Motor neuron (in vitro differentiated cells): ENCODE results near the gene SLC19A1. TPM values are rescaled to one million over a fixed set of nuclear protein-coding genes. Genes with fewer than 3 reads are reported as not detected.

Source experiments
- ATAC-seq, 8 experiments: fragments of 200-7000 bp; cut with Tn5 transposase; replicated peaks in 6 of 8; 2 replicates each; pipeline ENCODE4 v1.8.0; 2021; ENCODE audit warnings: mild to moderate bottlenecking in 8 of 8, moderate library complexity in 8 of 8
- H3K27ac ChIP-seq, 2 donors: fragments of 250-450 bp; sonication (Bioruptor Pico); 2 replicates each; pipeline ENCODE4 v1.9.0; 2021; ENCODE audit warnings: antibody characterized with exemption in 2 of 2, mild to moderate bottlenecking in 2 of 2, moderate library complexity in 1 of 2
- H3K4me1 ChIP-seq, 2 donors: fragments of 250-450 bp; sonication (Bioruptor Pico); replicated peaks in 1 of 2; 2 replicates each; pipeline ENCODE4 v1.6.1; 2021; ENCODE audit warnings: antibody characterized with exemption in 2 of 2, mild to moderate bottlenecking in 2 of 2, moderate library complexity in 1 of 2
- H3K4me3 ChIP-seq, 5 donors: fragments of 250-450 bp; sonication (Bioruptor Pico); 2 replicates each; pipeline ENCODE4 v1.9.0; 2021; ENCODE audit warnings: antibody characterized with exemption in 5 of 5, mild to moderate bottlenecking in 5 of 5, moderate library complexity in 4 of 5
- WGBS, 10 experiments: fragments of 450-650 bp; shearing (Covaris generic); methylation state at CpG; one replicate each; pipeline ENCODE4 v1.0.0; 2022; 5-methylcytosine and 5-hydroxymethylcytosine counted together
- in situ Hi-C, 9 experiments: fragments of 400-800 bp; cut with MboI; loops; one replicate each; pipeline ENCODE4 v1.15.0; 2021; ENCODE audit warnings: low sequenced_read_pairs in 9 of 9, low pct_unique_long_range_greater_than_20kb in 2 of 9; ENCODE audit not compliant: unreplicated experiment in 9 of 9
- total RNA-seq, 8 experiments: library from RNA; unstranded; fragments of 300-600 nt; gene quantifications; 2 replicates each; pipeline versions ENCODE4 v1.2.3 to v1.2.4, GENCODE V29; 2022

Gene SLC19A1
- total RNA-seq, 8 experiments from 2014 or later: 4.0 to 40.5 (median 8.2) TPM

GRCh38 chr21:45581322-45581712 is 39.1 kb upstream of the SLC19A1 start:
- in situ Hi-C loops: no loop called here
- no peak overlapping the region for H3K4me3 ChIP-seq
- no peak overlapping the region for H3K27ac ChIP-seq
- WGBS, 10 experiments: 83% methylated on average over 1 of the region's 13 CpGs; no CpG with 5 or more reads in 9 of the 10 experiments
- no peak for ATAC-seq
- peaks cover 0 to 1% of the 10 kb centered on the region in 2 donors for H3K4me1 ChIP-seq

GRCh38 chr21:45580576-45581321 is 38.5 kb upstream of the SLC19A1 start:
- H3K27ac ChIP-seq: no peak overlapping the region
- H3K4me1 ChIP-seq: peaks cover 0 to 7% of the 10 kb centered on the region in 2 donors
- no peak overlapping the region for H3K4me3 ChIP-seq
- in situ Hi-C loops: no loop called here
- no peak for ATAC-seq
- WGBS, 10 experiments: 10 to 93% (median 70%) methylated on average over 1 to 3 of the region's 33 CpGs; no CpG with 5 or more reads in 6 of the 10 experiments

- no peak for ATAC-seq
- in situ Hi-C loops: no loop called here
- no peak overlapping the region for H3K4me3 ChIP-seq
- no peak overlapping the region for H3K27ac ChIP-seq
- peaks cover 0 to 7% of the 10 kb centered on the region in 2 donors for H3K4me1 ChIP-seq
- WGBS, 10 experiments: 90 to 100% methylated on average over 1 to 2 of the region's 8 CpGs; no CpG with 5 or more reads in 8 of the 10 experiments
These were observed 37.9 kb upstream of the SLC19A1 start for GRCh38 chr21:45580181-45580575.

- no peak overlapping the region for H3K27ac ChIP-seq
- peaks cover 0 to 7% of the 10 kb centered on the region in 2 donors for H3K4me1 ChIP-seq
- WGBS, 10 experiments: 40 to 83% methylated on average over 1 of the region's 29 CpGs; no CpG with 5 or more reads in 8 of the 10 experiments
- in situ Hi-C loops: no loop called here
- no peak overlapping the region for H3K4me3 ChIP-seq
- no peak for ATAC-seq
These were observed 37.3 kb upstream of the SLC19A1 start for GRCh38 chr21:45579383-45580180.

- peaks cover 6 to 7% of the 10 kb centered on the region in 2 donors for H3K4me1 ChIP-seq
- H3K27ac ChIP-seq: no peak overlapping the region
- ATAC-seq: no peak
- in situ Hi-C loops: no loop called here
- no CpG with 5 or more reads among the region's 21 CpGs for WGBS, 10 experiments
- H3K4me3 ChIP-seq: no peak overlapping the region
These were observed 36.7 kb upstream of the SLC19A1 start for GRCh38 chr21:45578811-45579381.

- in situ Hi-C loops: no loop called here
- WGBS, 10 experiments: 50 to 75% methylated on average over 2 to 6 of the region's 21 CpGs; no CpG with 5 or more reads in 8 of the 10 experiments
- ATAC-seq: no peak
- Histone ChIP-seq H3K27ac (no peak overlapping the region), H3K4me1 (peaks cover 6 to 7% of the 10 kb centered on the region in 2 donors), H3K4me3 (no peak overlapping the region)
These were observed 36.0 kb upstream of the SLC19A1 start for GRCh38 chr21:45578176-45578801.

GRCh38 chr21:45577801-45578175 is 35.5 kb upstream of the SLC19A1 start:
- in situ Hi-C loops: no loop called here
- WGBS, 10 experiments: 83 to 100% methylated on average over 1 to 2 of the region's 12 CpGs; no CpG with 5 or more reads in 8 of the 10 experiments
- no peak overlapping the region for H3K4me3 ChIP-seq
- H3K27ac ChIP-seq: no peak overlapping the region
- peaks cover 6 to 7% of the 10 kb centered on the region in 2 donors for H3K4me1 ChIP-seq
- no peak for ATAC-seq

- H3K4me1 ChIP-seq: peaks cover 6 to 7% of the 10 kb centered on the region in 2 donors
- H3K4me3 ChIP-seq: no peak overlapping the region
- no peak overlapping the region for H3K27ac ChIP-seq
- in situ Hi-C loops: no loop called here
- ATAC-seq: no peak
- 0 to 100% (median 80%) methylated on average over 1 to 6 of the region's 24 CpGs; no CpG with 5 or more reads in 1 of the 10 experiments for WGBS, 10 experiments
These were observed 34.8 kb upstream of the SLC19A1 start for GRCh38 chr21:45576838-45577737.

- in situ Hi-C loops: no loop called here
- 47 to 97% (median 77%) methylated on average over 3 to 6 of the region's 21 CpGs; no CpG with 5 or more reads in 2 of the 10 experiments for WGBS, 10 experiments
- Histone ChIP-seq H3K4me3 (no peak overlapping the region), H3K27ac (no peak overlapping the region), H3K4me1 (peaks cover 6 to 9% of the 10 kb centered on the region in 2 donors)
- peak in 2 of 8 experiments; percentile 19 to 28 for ATAC-seq
These were observed 34.0 kb upstream of the SLC19A1 start for GRCh38 chr21:45575993-45576837.

- H3K4me1 ChIP-seq: peaks cover 6 to 10% of the 10 kb centered on the region in 2 donors
- no peak overlapping the region for H3K4me3 ChIP-seq
- 60 to 100% methylated on average over 1 of the region's 26 CpGs; no CpG with 5 or more reads in 8 of the 10 experiments for WGBS, 10 experiments
- ATAC-seq: no peak
- no peak overlapping the region for H3K27ac ChIP-seq
- in situ Hi-C loops: no loop called here
These were observed 33.2 kb upstream of the SLC19A1 start for GRCh38 chr21:45575304-45575992.

GRCh38 chr21:45574691-45575090 is 32.5 kb upstream of the SLC19A1 start:
- 67% methylated on average over 4 of the region's 14 CpGs; no CpG with 5 or more reads in 9 of the 10 experiments for WGBS, 10 experiments
- no peak overlapping the region for H3K27ac ChIP-seq
- H3K4me1 ChIP-seq: peaks cover 6 to 10% of the 10 kb centered on the region in 2 donors
- H3K4me3 ChIP-seq: no peak overlapping the region
- ATAC-seq: no peak
- in situ Hi-C loops: loop anchor here in 8 of 9 experiments (25.0 kb wide), 2 partner anchors 238 to 263 kb away; no protein-coding TSS in a partner anchor
